HepG2 (cell line): ENCODE results near the gene SLCO4A1. TPM values are rescaled to one million over a fixed set of nuclear protein-coding genes. Genes with fewer than 3 reads are reported as not detected.

Source experiments
- JUNB ChIP-seq: sonication (generic); formaldehyde crosslinking; IDR thresholded peaks from 2 replicates; pipeline ENCODE4 v1.8.0; 2022; ENCODE audit warnings: missing genetic modification reagents, mild to moderate bottlenecking, borderline replicate concordance
- LCORL ChIP-seq, 2 experiments: fragments of 450-650 bp in 1 of 2; sonication (generic) in 1 of 2; formaldehyde crosslinking in 1 of 2; IDR thresholded peaks; 2 replicates each; pipeline versions ENCODE4 v1.5.0 to v1.6.1; 2017 to 2020; ENCODE audit warnings: antibody characterized with exemption in 1 of 2, missing genetic modification reagents in 1 of 2
- MEF2D ChIP-seq: sonication (generic); formaldehyde crosslinking; IDR thresholded peaks from 2 replicates; pipeline ENCODE4 v1.5.1; 2020; ENCODE audit warnings: mild to moderate bottlenecking, missing genetic modification reagents
- MLX ChIP-seq: IDR thresholded peaks from 2 replicates; pipeline ENCODE4 v1.6.1; 2016
- MTA3 ChIP-seq: sonication (generic); formaldehyde crosslinking; IDR thresholded peaks from 2 replicates; pipeline ENCODE4 v1.4.0; 2020; ENCODE audit warnings: missing genetic modification reagents
- NFRKB ChIP-seq: fragments of 450-650 bp; IDR thresholded peaks from 2 replicates; pipeline ENCODE4 v1.6.1; 2017
- NR2F2 ChIP-seq: IDR thresholded peaks from 2 replicates; pipeline ENCODE4 v1.6.1; 2012; ENCODE audit warnings: low read depth, inconsistent platforms, borderline replicate concordance
- RARA ChIP-seq: IDR thresholded peaks from 2 replicates; pipeline ENCODE4 v1.6.1; 2016; ENCODE audit warnings: missing genetic modification reagents, missing compliant biosample characterization
- SATB2 ChIP-seq: sonication (generic); formaldehyde crosslinking; IDR thresholded peaks from 2 replicates; pipeline ENCODE4 v1.5.0; 2020; ENCODE audit warnings: missing genetic modification reagents
- THAP8 ChIP-seq: sonication (generic); formaldehyde crosslinking; IDR thresholded peaks from 2 replicates; pipeline ENCODE4 v1.5.1; 2020; ENCODE audit warnings: missing genetic modification reagents, mild to moderate bottlenecking, borderline replicate concordance
- ZBTB44 ChIP-seq: sonication (generic); formaldehyde crosslinking; IDR thresholded peaks from 2 replicates; pipeline ENCODE4 v1.4.0; 2020; ENCODE audit warnings: missing genetic modification reagents
- ZNF205 ChIP-seq: IDR thresholded peaks from 2 replicates; pipeline ENCODE4 v1.6.1; 2018; ENCODE audit warnings: missing biosample characterization, missing genetic modification reagents
- ZNF598 ChIP-seq: sonication (generic); formaldehyde crosslinking; IDR thresholded peaks from 2 replicates; pipeline ENCODE4 v1.5.1; 2020; ENCODE audit warnings: mild to moderate bottlenecking, missing genetic modification reagents, borderline replicate concordance
- polyA plus RNA-seq, 8 experiments: library from polyadenylated mRNA; depleted of rRNA in 3 of 8; stranded (reverse) in 7 of 8; unstranded in 1 of 8; fragments of >200 nt; fragmentation: Illumina TruSeq in 4 of 8; extraction: Trizol in 4 of 8; gene quantifications; 2 replicates each; pipeline versions ENCODE4 v1.2.1 to v1.2.3, GENCODE V29; 2011 to 2016; ENCODE audit warnings: low read depth in 4 of 8, missing spikeins in 1 of 8, mixed read lengths in 1 of 8; ENCODE audit not compliant: insufficient read depth in 1 of 8
- total RNA-seq, 5 experiments: library from RNA; depleted of rRNA; stranded (reverse); fragments of >200 nt; fragmentation: Illumina TruSeq; extraction: Trizol; gene quantifications; 2 replicates each; pipeline ENCODE4 v1.2.3, GENCODE V29; 2016; ENCODE audit warnings: low read depth in 1 of 5
- TF ChIP-seq, protein P1 (sequence below): sonication (generic); formaldehyde crosslinking; IDR thresholded peaks from 2 replicates; pipeline ENCODE4 v1.9.0; 2021; ENCODE audit warnings: missing genetic modification reagents, mild to moderate bottlenecking, borderline replicate concordance
- TF ChIP-seq, protein P2 (sequence below): sonication (generic); formaldehyde crosslinking; IDR thresholded peaks from 2 replicates; pipeline ENCODE4 v1.4.0; 2020; ENCODE audit warnings: mild to moderate bottlenecking, missing genetic modification reagents
- TF ChIP-seq, protein P3 (sequence below): sonication (generic); formaldehyde crosslinking; IDR thresholded peaks from 2 replicates; pipeline ENCODE4 v1.4.0; 2020; ENCODE audit warnings: mild to moderate bottlenecking, missing genetic modification reagents, borderline replicate concordance
- TF ChIP-seq, protein P4 (sequence below): sonication (generic); formaldehyde crosslinking; IDR thresholded peaks from 2 replicates; pipeline ENCODE4 v1.4.0; 2020; ENCODE audit warnings: missing genetic modification reagents

SLCO4A1 gene
- total and polyA plus RNA-seq, 2 of the 13 experiments (the other 11 are each of a cell fraction or from before 2014, with no cell fraction given), result 55.5 to 112 TPM

DNA sequence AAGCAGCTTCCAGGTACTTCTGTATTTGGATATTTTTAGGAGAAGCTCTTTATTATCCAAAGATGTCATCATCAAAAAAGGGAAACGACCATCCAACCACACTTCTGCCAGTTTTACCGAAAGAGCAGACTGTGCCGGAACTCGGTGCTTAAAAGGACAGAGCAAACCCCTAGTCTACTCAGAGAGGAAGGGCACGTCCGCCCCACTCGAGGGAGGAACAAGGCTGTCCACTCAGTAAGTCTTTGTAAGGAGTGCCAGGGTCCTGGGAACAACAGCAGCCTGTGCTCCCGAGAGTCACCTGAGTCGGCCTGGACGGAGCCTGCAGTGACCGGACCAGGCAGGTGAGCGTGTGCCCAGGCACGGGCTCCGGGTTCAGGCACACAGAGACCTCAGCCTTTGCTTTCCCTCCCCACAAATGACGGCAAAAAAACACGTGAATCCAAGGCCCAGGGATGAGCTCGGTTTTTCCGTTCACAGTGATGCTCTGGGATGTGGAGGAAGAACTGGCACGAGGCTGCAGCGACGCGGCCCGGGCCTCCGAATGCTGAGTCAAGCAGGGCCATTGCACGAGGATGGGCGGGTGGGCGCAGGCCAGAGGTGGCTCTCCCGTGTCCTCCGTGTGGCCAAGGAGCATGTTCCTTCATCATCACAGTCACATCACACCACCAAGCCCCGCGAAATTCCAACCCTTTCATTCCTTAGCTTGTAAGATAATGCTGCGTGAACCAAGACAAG lies 17.4 kb upstream of the SLCO4A1 start (continued):
- TF ChIP-seq RARA (CRISPR knock-in tag) (no peak), ZBTB44 (CRISPR knock-in tag) (no peak), MLX (CRISPR knock-in tag) (no peak), MEF2D (no peak), MTA3 (CRISPR knock-in tag) (no peak), JUNB (CRISPR knock-in tag) (no peak), LCORL (IDR thresholded peaks at IDR 0.05) (no peak), LCORL (CRISPR knock-in tag; IDR thresholded peaks at IDR 0.05) (no peak), NFRKB (no peak), ZNF598 (CRISPR knock-in tag) (no peak), NR2F2 (no peak), SATB2 (no peak), ZNF205 (no peak), THAP8 (CRISPR knock-in tag) (no peak)
- TF ChIP-seq, protein P1, sequence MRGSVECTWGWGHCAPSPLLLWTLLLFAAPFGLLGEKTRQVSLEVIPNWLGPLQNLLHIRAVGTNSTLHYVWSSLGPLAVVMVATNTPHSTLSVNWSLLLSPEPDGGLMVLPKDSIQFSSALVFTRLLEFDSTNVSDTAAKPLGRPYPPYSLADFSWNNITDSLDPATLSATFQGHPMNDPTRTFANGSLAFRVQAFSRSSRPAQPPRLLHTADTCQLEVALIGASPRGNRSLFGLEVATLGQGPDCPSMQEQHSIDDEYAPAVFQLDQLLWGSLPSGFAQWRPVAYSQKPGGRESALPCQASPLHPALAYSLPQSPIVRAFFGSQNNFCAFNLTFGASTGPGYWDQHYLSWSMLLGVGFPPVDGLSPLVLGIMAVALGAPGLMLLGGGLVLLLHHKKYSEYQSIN (CRISPR knock-in tag), result no peak
- TF ChIP-seq, protein P2, sequence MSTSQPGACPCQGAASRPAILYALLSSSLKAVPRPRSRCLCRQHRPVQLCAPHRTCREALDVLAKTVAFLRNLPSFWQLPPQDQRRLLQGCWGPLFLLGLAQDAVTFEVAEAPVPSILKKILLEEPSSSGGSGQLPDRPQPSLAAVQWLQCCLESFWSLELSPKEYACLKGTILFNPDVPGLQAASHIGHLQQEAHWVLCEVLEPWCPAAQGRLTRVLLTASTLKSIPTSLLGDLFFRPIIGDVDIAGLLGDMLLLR (CRISPR knock-in tag), result no peak
- TF ChIP-seq, protein P3, sequence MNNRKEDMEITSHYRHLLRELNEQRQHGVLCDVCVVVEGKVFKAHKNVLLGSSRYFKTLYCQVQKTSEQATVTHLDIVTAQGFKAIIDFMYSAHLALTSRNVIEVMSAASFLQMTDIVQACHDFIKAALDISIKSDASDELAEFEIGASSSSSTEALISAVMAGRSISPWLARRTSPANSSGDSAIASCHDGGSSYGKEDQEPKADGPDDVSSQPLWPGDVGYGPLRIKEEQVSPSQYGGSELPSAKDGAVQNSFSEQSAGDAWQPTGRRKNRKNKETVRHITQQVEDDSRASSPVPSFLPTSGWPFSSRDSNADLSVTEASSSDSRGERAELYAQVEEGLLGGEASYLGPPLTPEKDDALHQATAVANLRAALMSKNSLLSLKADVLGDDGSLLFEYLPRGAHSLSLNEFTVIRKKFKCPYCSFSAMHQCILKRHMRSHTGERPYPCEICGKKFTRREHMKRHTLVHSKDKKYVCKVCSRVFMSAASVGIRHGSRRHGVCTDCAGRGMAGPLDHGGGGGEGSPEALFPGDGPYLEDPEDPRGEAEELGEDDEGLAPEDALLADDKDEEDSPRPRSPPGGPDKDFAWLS (CRISPR knock-in tag), result no peak
- TF ChIP-seq, protein P4, sequence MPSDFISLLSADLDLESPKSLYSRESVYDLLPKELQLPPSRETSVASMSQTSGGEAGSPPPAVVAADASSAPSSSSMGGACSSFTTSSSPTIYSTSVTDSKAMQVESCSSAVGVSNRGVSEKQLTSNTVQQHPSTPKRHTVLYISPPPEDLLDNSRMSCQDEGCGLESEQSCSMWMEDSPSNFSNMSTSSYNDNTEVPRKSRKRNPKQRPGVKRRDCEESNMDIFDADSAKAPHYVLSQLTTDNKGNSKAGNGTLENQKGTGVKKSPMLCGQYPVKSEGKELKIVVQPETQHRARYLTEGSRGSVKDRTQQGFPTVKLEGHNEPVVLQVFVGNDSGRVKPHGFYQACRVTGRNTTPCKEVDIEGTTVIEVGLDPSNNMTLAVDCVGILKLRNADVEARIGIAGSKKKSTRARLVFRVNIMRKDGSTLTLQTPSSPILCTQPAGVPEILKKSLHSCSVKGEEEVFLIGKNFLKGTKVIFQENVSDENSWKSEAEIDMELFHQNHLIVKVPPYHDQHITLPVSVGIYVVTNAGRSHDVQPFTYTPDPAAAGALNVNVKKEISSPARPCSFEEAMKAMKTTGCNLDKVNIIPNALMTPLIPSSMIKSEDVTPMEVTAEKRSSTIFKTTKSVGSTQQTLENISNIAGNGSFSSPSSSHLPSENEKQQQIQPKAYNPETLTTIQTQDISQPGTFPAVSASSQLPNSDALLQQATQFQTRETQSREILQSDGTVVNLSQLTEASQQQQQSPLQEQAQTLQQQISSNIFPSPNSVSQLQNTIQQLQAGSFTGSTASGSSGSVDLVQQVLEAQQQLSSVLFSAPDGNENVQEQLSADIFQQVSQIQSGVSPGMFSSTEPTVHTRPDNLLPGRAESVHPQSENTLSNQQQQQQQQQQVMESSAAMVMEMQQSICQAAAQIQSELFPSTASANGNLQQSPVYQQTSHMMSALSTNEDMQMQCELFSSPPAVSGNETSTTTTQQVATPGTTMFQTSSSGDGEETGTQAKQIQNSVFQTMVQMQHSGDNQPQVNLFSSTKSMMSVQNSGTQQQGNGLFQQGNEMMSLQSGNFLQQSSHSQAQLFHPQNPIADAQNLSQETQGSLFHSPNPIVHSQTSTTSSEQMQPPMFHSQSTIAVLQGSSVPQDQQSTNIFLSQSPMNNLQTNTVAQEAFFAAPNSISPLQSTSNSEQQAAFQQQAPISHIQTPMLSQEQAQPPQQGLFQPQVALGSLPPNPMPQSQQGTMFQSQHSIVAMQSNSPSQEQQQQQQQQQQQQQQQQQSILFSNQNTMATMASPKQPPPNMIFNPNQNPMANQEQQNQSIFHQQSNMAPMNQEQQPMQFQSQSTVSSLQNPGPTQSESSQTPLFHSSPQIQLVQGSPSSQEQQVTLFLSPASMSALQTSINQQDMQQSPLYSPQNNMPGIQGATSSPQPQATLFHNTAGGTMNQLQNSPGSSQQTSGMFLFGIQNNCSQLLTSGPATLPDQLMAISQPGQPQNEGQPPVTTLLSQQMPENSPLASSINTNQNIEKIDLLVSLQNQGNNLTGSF, result peak; percentile 61; the same call in 1 of the 2 replicates
